ENCODE measurements around the gene HIVEP3. TPM values are rescaled to one million over a fixed set of nuclear protein-coding genes. Genes with fewer than 3 reads are reported as not detected.
"Not testable (repeated sequence)": the region's sequence is repeated elsewhere in the genome, so short reads cannot be mapped to it uniquely, and the experiment has no call there.

Gene HIVEP3
- total RNA-seq, 3 donors from 2014 or later = 4.9 to 6.5 (median 6.1) TPM

- intact Hi-C loops (cut with DNase I, micrococcal nuclease) = no loop called here
- DNase-seq (no peak), ATAC-seq (no peak)
- no peaks in the 10 kb centered on the region for H3K9me3 ChIP-seq
- no peak overlapping the region for H3K4me3 ChIP-seq
- H3K4me1 ChIP-seq (ENCODE audit: low read depth) = no peaks in the 10 kb centered on the region
- H3K36me3 ChIP-seq (ENCODE audit: low read depth) = no peaks in the 10 kb centered on the region
- TF ChIP-seq CTCF (IDR thresholded peaks at IDR 0.05) = no peak
Measured at GRCh38 chr1:41560496-41560895, 358.2 kb downstream of the HIVEP3 start.

GRCh38 chr1:41559331-41559730 lies 359.4 kb downstream of the HIVEP3 start:
- no peaks in the 10 kb centered on the region for H3K4me1 ChIP-seq (ENCODE audit: low read depth)

GRCh38 chr1:41558761-41559171 lies 360.0 kb downstream of the HIVEP3 start:
- Histone ChIP-seq H3K4me1 (ENCODE audit: low read depth) (no peaks in the 10 kb centered on the region), H3K9me3 (no peaks in the 10 kb centered on the region), H3K4me3 (no peak overlapping the region), H3K36me3 (ENCODE audit: low read depth) (no peaks in the 10 kb centered on the region)
- no peak for TF ChIP-seq CTCF (IDR thresholded peaks at IDR 0.05)
- intact Hi-C loops (cut with DNase I, micrococcal nuclease) = no loop called here
- ATAC-seq (no peak), DNase-seq (no peak)

More at GRCh38 chr1:41559331-41559730, 359.4 kb downstream of the HIVEP3 start:
- Histone ChIP-seq H3K36me3 (ENCODE audit: low read depth) (no peaks in the 10 kb centered on the region), H3K9me3 (no peaks in the 10 kb centered on the region), H3K4me3 (no peak overlapping the region)
- intact Hi-C loops (cut with DNase I, micrococcal nuclease) = no loop called here
- no peak for TF ChIP-seq CTCF (IDR thresholded peaks at IDR 0.05)
- no peak for DNase-seq
- ATAC-seq = no peak

- no peaks in the 10 kb centered on the region for H3K4me1 ChIP-seq (ENCODE audit: low read depth)
- no peaks in the 10 kb centered on the region for H3K36me3 ChIP-seq (ENCODE audit: low read depth)
- DNase-seq (no peak), ATAC-seq (no peak)
- intact Hi-C loops (cut with DNase I, micrococcal nuclease) = no loop called here
- no peak for TF ChIP-seq CTCF (IDR thresholded peaks at IDR 0.05)
- H3K4me3 ChIP-seq = no peak overlapping the region
- H3K9me3 ChIP-seq = no peaks in the 10 kb centered on the region
Measured at GRCh38 chr1:41557751-41558455, 360.8 kb downstream of the HIVEP3 start.

GRCh38 chr1:41554746-41555145 lies 364.0 kb downstream of the HIVEP3 start:
- H3K4me1 ChIP-seq (ENCODE audit: low read depth); H3K4me3 ChIP-seq; DNase-seq; H3K36me3 ChIP-seq (ENCODE audit: low read depth); H3K9me3 ChIP-seq; ATAC-seq; intact Hi-C loops (cut with DNase I, micrococcal nuclease): not testable (repeated sequence)

GRCh38 chr1:41547781-41548560 lies 370.8 kb downstream of the HIVEP3 start:
- intact Hi-C loops (cut with DNase I, micrococcal nuclease) = no loop called here
- ATAC-seq (no peak), DNase-seq (no peak)
- H3K36me3 ChIP-seq (ENCODE audit: low read depth) = no peaks in the 10 kb centered on the region
- no peaks in the 10 kb centered on the region for H3K4me1 ChIP-seq (ENCODE audit: low read depth)
- TF ChIP-seq CTCF (IDR thresholded peaks at IDR 0.05) = no peak
- no peaks in the 10 kb centered on the region for H3K9me3 ChIP-seq
- no peak overlapping the region for H3K4me3 ChIP-seq

Data from mucosa of descending colon (tissue), 3 donors.